ENCODE data around the gene RALY. TPM values are rescaled to one million over a fixed set of nuclear protein-coding genes. Genes with fewer than 3 reads are reported as not detected.

RALY gene
- total RNA-seq, 6 donors from 2014 or later, result 116 to 157 (median 147) TPM

DNA sequence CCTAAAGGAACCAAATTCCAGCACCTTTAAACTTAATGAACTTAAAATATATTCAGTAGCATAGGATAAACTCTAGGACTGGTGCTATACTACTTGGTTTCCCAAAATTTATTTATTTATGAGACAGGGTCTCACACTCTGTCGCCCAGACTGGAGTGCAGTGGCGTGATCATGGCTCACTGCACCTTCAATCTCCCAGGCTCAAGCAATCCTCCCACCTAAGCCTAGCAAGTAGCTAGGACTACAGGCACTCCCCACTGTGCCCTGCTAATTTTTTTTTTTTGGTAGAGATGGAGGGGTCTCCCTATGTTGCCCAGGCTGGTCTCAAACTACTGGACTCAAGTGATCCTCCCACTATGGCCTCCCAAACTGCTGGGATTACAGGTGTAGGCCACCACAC lies 96.9 kb downstream of the RALY start:
- no peak overlapping the region for H3K27ac ChIP-seq
- H3K4me3 ChIP-seq, result no peak overlapping the region
- DNase-seq, result no peak

GRCh38 chr20:34091637-34092200 lies 98.0 kb downstream of the RALY start:
- H3K27me3 ChIP-seq, result no peaks in the 10 kb centered on the region
- peaks cover 0 to 7% (median 0%) of the 10 kb centered on the region in 4 donors for H3K4me1 ChIP-seq
- TF ChIP-seq EP300 (IDR thresholded peaks at IDR 0.05) (no peak), POLR2AphosphoS5 (IDR thresholded peaks at IDR 0.05) (no peak), POLR2A (IDR thresholded peaks at IDR 0.05) (no peak), CTCF (IDR thresholded peaks at IDR 0.05) (no peak)
- no peak for ATAC-seq (ENCODE audit: low FRiP score in 2 of 2)
- no peak for DNase-seq
- H3K4me3 ChIP-seq, result no peak overlapping the region
- H3K36me3 ChIP-seq, result peaks cover 36 to 98% (median 63%) of the 10 kb centered on the region in 4 donors
- H3K27ac ChIP-seq, result no peak overlapping the region
- no peaks in the 10 kb centered on the region for H3K9me3 ChIP-seq
- 96 to 97% methylated on average over 6 of the region's 6 CpGs for WGBS, 2 donors

More for the DNA sequence above, 96.9 kb downstream of the RALY start:
- no peak for ATAC-seq (ENCODE audit: low FRiP score in 2 of 2)
- no peak for TF ChIP-seq EP300 (IDR thresholded peaks at IDR 0.05)
- TF ChIP-seq POLR2AphosphoS5 (IDR thresholded peaks at IDR 0.05), result no peak
- no peak for TF ChIP-seq POLR2A (IDR thresholded peaks at IDR 0.05)
- TF ChIP-seq CTCF (IDR thresholded peaks at IDR 0.05), result no peak
- Histone ChIP-seq H3K27me3 (no peaks in the 10 kb centered on the region), H3K4me1 (peaks cover 0 to 7% (median 0%) of the 10 kb centered on the region in 4 donors), H3K36me3 (peaks cover 28 to 96% (median 53%) of the 10 kb centered on the region in 4 donors), H3K9me3 (no peaks in the 10 kb centered on the region)
- 98 to 100% methylated on average over 2 of the region's 2 CpGs for WGBS, 2 donors

- 94 to 95% methylated on average over 2 of the region's 2 CpGs for WGBS, 2 donors
- Histone ChIP-seq H3K27ac (no peak overlapping the region), H3K27me3 (no peaks in the 10 kb centered on the region), H3K4me3 (no peak overlapping the region), H3K4me1 (peaks cover 0 to 7% (median 0%) of the 10 kb centered on the region in 4 donors), H3K9me3 (no peaks in the 10 kb centered on the region), H3K36me3 (peaks cover 44 to 100% (median 71%) of the 10 kb centered on the region in 4 donors)
- TF ChIP-seq CTCF (IDR thresholded peaks at IDR 0.05), result no peak
- no peak for TF ChIP-seq EP300 (IDR thresholded peaks at IDR 0.05)
- TF ChIP-seq POLR2AphosphoS5 (IDR thresholded peaks at IDR 0.05), result no peak
- TF ChIP-seq POLR2A (IDR thresholded peaks at IDR 0.05), result no peak
- ATAC-seq (ENCODE audit: low FRiP score in 2 of 2), result no peak
- no peak for DNase-seq
Observed at GRCh38 chr20:34093895-34094294, 100.2 kb downstream of the RALY start.

GRCh38 chr20:34095825-34096224 lies 102.1 kb downstream of the RALY start:
- TF ChIP-seq EP300 (IDR thresholded peaks at IDR 0.05) (no peak), POLR2AphosphoS5 (IDR thresholded peaks at IDR 0.05) (no peak), CTCF (IDR thresholded peaks at IDR 0.05) (no peak), POLR2A (IDR thresholded peaks at IDR 0.05) (no peak)
- H3K27ac ChIP-seq, result no peak overlapping the region
- no peaks in the 10 kb centered on the region for H3K9me3 ChIP-seq
- ATAC-seq (ENCODE audit: low FRiP score in 2 of 2) (no peak), DNase-seq (no peak)
- H3K4me1 ChIP-seq, result peaks cover 0 to 4% (median 0%) of the 10 kb centered on the region in 4 donors
- no peaks in the 10 kb centered on the region for H3K27me3 ChIP-seq
- peaks cover 53 to 100% (median 78%) of the 10 kb centered on the region in 4 donors for H3K36me3 ChIP-seq
- no peak overlapping the region for H3K4me3 ChIP-seq

Data from upper lobe of left lung (tissue), 6 donors.